Stimulated activated CD4-positive, alpha-beta T cell treated with anti-CD3 and anti-CD28 coated beads, Interleukin-2, amount 100 ng/mL, for 48 hours (primary cell): ENCODE measurements around the gene SP3.

ENCODE experiments used
- DNase-seq, 2 donors: peaks; one replicate each; pipeline ENCODE4 v3.0.0-alpha.2; 2020

The SP3 gene

GRCh38 chr2:173884025-173884802 lies 81.0 kb downstream of the SP3 start:
- DNase-seq = no peak

DNA sequence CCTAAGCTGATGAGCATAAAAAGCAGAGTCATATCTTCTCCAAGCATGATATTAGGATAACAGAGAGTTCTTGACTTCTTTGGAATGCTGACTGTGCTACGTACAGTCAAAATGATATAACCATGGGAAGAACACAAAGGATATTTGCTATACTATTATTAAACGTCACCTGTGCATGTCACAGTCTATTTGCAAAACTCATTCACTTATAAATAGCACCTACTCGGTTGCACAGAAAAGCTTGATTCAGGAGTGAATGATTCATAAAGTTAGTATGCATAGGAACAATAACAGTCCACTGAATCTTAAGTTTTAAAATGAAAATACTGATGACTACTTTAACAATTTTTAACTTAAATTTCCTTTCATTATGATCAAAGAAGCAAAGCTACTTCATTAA lies 83.3 kb downstream of the SP3 start:
- no peak for DNase-seq

DNA sequence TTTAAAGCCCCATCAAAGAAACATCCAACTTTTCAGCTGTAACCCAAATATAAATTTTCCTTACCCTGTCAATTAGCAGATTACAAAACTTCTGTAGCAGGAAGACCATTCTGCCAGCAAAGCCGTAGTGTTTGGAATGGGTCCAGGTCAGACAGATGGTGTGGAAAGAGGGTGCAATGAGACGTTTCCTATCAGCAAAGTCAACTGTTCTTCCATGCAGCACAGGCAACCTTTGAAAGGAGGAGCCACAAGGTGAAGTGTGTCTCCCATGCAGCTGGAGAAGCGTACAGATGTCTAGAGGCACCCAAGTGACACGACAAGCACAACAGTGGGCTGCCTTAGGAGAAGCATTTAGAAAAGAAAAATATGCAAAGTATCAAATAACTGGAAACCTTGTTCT lies 83.7 kb downstream of the SP3 start:
- no peak for DNase-seq

GRCh38 chr2:173880561-173880960 lies 84.6 kb downstream of the SP3 start:
- DNase-seq = no peak

GRCh38 chr2:173876833-173877413 lies 88.2 kb downstream of the SP3 start:
- no peak for DNase-seq

DNA sequence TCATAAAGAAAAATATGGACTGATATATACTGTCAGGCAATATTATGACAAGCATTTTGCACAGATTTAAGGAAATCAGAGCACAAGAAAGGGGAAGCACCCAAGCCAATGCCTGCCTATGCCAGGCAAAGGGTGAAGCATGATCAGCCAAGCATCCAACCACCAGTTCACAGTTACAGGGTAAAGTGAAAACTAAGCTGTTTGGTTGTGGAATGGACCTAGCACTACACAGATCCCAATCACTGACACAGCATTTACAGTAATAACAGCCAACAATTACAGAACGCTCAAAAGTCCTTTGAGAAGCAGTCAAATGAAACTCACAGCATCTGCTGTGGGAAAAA lies 90.3 kb downstream of the SP3 start:
- DNase-seq = no peak

DNA sequence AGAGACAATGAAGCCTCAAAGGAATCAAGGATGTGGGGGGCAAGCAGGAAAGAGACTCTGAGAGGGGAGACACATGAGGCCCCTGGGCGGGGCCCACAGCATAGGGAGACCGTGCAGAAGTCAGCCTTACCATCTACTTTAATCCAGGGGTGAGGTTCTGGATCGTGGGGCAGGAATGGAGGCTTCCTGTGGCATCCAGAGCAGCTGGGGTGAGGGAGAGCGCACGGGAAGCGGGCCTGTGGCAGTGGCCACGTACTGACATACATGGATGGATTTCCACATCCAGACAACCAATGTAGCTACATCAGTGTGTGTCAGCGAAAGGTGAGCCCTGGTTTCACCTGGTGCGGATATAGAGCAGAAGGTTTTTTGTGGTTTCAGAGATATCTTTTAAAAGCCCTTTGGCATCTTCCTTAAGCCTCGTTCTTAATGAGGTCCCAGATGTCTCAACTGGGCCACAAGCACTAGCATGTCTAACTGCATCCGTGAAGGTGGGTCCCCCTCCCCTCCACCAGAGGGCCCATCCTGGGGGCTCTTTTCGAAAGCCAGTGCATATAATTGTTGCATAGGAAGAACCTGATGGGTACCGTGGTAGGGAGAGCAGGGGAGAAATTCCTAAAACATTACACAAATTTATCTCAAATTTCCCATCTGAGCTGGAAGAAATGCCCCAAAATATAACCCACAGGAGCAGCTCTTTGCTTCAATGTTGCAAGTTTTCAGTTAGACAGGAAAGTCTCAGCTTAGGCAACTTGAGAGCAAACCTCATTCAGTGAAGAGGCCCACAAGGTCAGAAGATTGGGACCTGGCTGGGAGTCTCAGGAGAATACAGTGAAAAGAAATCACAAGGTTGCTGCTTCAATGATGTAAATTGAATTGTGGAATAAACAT lies 90.9 kb downstream of the SP3 start:
- DNase-seq = no peak

GRCh38 chr2:173872714-173873113 lies 92.5 kb downstream of the SP3 start:
- no peak for DNase-seq

- DNase-seq = no peak
These were observed 95.6 kb downstream of the SP3 start for GRCh38 chr2:173869244-173870229.

DNA sequence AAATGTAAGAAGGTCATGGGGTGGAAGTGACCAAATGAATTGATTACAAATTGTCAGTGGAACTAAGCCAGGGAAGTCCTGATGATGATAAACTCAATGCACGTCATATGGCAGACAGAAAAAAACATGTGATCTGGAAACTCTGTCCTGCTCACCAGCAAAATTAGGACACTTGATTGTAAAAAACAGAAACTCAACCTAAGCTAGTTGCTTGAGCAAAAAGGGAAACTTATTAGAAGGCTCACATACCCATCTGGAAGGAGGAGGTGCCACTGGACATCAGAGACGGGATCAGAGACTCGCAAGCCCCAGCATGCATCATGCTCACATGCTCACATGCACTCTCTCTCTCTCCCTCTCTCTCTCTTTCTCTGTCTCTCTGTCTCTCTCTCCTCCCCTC lies 96.8 kb downstream of the SP3 start:
- DNase-seq = no peak

DNA sequence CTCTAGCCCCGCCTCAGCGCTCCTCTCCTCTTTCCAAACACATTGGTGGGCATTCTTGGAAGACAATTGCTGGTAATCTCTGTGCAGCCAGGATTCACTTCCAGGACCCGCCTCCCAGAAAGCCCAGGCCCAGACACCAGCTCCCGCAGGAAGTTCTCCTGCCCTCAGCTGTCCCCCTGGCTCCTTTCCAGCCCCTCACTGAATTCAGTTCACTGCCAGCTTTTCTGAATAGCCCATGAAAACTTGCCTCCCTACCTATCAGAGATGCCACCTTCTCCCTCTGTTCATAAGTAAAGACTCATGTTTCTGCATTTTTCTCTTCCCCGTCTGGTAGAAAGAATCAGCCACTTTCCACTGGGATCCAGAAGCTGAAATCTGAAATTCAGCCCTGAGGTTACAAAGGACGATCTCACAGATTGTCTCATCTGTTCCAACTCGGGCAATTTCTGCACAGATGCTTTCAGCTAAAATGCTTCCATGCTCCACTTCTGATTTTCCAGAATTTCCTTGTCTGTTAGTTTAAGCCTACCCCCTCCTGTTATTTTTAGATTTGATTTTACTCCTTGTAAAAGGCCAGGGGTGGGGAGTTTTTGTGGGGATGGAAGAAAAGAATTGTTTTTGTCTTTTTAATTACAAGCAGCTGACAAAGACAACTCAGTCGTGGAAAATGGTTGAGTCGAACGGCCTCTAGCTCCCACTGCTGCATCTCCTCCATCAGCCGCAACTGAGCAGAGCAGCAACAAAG lies 98.1 kb downstream of the SP3 start:
- DNase-seq = no peak

DNA sequence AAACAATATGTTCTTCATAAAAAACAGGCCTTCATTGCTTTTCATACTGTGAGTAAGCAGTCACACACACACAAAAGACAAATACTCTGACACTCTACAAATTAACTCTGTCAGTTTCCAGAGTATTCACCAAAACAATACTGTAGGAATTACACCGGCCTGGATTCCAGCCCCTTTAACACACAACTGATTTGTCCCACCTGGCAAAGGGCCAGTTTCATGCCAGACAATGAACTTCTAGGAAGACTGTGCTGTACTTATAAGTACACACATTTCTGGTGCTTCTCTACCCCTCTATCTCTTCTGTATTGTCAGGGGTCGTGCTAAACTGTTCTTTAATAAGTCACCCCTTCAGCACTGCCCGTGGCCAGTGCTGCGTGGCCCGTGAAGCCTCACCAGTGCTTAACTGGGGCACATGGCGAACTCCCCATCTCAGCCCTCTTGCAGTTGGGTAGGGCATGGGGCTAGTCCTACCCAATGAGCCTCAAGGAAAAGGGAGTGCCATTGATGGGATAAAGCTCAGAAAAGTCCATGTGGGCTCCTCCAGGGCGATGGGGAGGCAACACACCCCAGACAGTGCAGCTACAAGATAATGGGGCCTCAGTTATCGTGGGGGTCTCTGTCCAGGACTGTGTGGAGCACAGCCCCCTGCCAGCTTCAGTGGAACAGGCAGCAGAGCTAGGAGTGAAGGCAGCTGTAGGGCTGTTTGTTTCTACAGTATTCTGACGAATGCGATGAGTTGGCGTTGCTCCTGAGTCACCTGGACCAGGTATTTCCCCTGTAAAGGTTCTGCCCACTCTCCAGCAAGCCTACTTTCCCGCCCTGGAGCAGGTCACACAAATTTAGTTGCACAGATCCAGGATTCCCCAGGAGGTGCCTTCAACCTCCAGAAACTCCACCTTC lies 99.0 kb downstream of the SP3 start:
- no peak for DNase-seq

- DNase-seq = no peak
These were observed 102.5 kb downstream of the SP3 start for GRCh38 chr2:173862612-173863217.

GRCh38 chr2:173860566-173860965 lies 104.6 kb downstream of the SP3 start:
- no peak for DNase-seq

DNA sequence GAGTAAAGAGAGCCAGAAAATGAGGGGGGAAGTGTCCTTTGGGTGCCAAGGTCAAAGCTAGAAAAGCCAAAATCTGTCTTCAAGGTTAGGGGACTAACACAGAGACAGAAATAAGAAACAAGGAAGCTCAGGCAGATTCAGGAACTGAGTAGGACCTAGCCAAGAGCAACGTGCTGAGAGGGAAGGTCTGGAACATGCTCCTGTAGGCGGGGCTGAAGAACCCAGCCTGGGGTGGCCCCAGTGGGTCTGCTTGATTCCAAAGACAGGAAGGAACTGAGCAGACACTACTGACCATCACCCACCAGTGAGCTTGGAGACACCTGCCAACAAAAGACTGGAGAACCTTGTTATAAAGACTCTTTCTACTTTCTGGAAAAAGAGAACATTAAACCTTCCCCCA lies 105.1 kb downstream of the SP3 start:
- DNase-seq = no peak

DNA sequence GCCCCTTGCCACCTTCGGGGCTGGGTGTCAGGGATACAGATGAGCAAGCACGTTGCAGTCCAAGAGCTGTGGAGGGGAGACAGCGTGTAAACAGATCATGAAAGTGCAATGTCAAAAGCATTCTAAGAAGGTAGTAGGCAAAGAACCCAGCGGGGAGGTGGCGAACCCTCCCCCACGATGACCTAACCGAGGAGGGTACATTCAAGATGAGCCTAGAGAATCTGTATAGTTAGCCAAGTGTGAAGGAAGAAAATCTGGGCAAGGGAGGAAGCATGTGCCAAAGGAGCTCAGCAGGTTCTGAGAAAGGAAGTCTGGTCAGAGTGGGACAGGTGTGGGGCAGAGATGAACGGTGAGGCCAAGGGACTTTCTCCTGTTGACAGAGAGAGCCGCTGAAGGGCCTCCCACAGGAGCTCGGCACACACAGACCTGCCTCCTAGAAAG lies 106.9 kb downstream of the SP3 start:
- DNase-seq = no peak
